Activated T-cell treated with anti-CD3 and anti-CD28 coated beads, Interleukin-2, amount 50 U/mL, for 4 hours (primary cell): ENCODE measurements around the gene NAA60. TPM values are rescaled to one million over a fixed set of nuclear protein-coding genes. Genes with fewer than 3 reads are reported as not detected.
"Not testable (repeated sequence)": the region's sequence is repeated elsewhere in the genome, so short reads cannot be mapped to it uniquely, and the experiment has no call there.

ENCODE experiments used
- ATAC-seq, 2 donors: fragments of 200-7000 bp; cut with Tn5 transposase; one replicate each; pipeline ENCODE4 v1.10.0; 2021
- DNase-seq: peaks from one replicate; pipeline ENCODE4 v3.0.0-alpha.2; 2020
- H3K27me3 Mint-ChIP-seq: one replicate; pipeline ENCODE4 v1.8.0; 2021; ENCODE audit warnings: low read depth, mixed read lengths
- H3K36me3 Mint-ChIP-seq: one replicate; pipeline ENCODE4 v1.8.0; 2022; ENCODE audit warnings: mixed read lengths; ENCODE audit not compliant: insufficient read depth
- H3K4me1 Mint-ChIP-seq: one replicate; pipeline ENCODE4 v1.8.0; 2021; ENCODE audit warnings: low read depth, mixed read lengths
- H3K4me3 Mint-ChIP-seq: one replicate; pipeline ENCODE4 v1.8.0; 2021; ENCODE audit warnings: mild to moderate bottlenecking, moderate library complexity, mixed read lengths
- H3K9me3 Mint-ChIP-seq: one replicate; pipeline ENCODE4 v1.8.0; 2021; ENCODE audit warnings: mixed read lengths
- total RNA-seq, 3 donors: library from RNA; stranded (reverse); gene quantifications; one replicate each; pipeline ENCODE4 v1.2.1, GENCODE V29; 2021

The NAA60 gene
- total RNA-seq, 3 donors from 2014 or later: 27.3 to 29.3 (median 27.8) TPM

DNA sequence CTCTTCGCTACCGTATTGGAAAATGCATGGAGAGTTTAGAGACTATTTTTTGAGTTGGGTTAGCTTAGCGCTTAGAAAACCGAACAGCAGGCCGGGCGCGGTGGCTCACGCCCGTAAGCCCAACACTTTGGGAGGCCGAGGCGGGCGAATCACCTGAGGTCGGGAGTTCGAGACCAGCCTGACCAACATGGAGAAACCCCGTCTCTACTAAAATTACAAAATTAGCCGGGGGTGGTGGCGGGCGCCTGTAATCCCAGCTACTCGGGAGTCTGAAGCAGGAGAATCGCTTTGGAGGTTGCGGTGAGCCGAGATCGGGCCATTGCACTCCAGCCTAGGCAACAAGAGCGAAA lies 57.9 kb downstream of the NAA60 start:
- not testable (repeated sequence) for ATAC-seq, H3K9me3 Mint-ChIP-seq, DNase-seq, H3K27me3 Mint-ChIP-seq
- Mint-ChIP-seq H3K4me1 (peaks cover 55% of the 10 kb centered on the region), H3K4me3 (peak overlapping the region; percentile 89), H3K36me3 (peaks cover 13% of the 10 kb centered on the region)

DNA sequence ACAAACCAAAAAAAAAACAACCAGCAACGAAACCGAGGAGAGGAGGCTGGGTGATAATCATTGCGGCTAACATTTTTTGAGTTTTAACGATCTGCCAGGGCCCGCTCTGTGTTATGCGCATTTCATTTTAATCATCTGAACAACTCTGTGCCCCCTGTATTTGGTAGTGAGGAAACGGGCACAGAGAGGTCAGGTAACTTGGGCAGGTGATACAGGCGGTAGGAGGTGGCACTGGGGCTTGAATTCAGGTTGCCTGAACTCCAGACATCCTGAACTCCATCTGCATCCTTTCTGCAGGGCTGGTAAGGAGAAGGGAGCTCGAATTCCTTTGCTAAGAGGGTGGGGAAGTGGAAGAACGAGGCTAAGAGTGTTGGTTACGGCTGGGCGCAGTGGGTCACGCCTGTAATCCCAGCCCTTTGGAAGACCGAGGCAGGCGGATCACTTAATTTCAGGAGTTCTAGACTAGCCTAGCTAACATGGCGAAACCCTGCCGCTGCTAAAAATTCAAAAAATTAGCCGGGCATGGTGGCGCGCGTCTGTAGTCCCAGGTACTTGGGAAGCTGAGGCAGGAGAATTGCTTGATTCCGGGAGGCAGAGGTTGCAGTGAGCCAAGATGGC lies 58.4 kb downstream of the NAA60 start:
- no peak for ATAC-seq
- DNase-seq: no peak
- peaks cover 13% of the 10 kb centered on the region for H3K36me3 Mint-ChIP-seq
- peak overlapping the region; percentile 89 for H3K4me3 Mint-ChIP-seq
- peaks cover 55% of the 10 kb centered on the region for H3K4me1 Mint-ChIP-seq
- H3K27me3 Mint-ChIP-seq: no peaks in the 10 kb centered on the region
- no peaks in the 10 kb centered on the region for H3K9me3 Mint-ChIP-seq

DNA sequence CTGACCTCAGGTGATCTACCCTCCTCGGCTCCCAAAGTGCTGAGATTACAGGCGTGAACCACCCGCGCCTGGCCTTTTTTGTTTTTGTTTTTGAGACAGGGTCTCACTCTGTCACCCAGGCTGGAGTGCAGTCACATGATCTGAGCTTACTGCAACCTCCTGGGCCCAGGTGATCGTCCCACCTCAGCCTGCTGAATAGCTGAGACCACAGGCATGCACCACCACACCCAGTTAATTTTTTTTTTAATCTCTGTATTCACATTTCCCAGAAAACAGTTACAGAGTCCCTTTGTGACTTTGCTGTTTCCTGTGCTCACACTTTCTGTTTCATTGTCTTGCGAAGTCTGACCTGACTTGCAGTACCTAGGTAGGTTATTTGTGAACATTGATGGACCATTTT lies 60.0 kb downstream of the NAA60 start:
- Mint-ChIP-seq H3K4me3 (peak overlapping the region; percentile 68), H3K4me1 (peaks cover 64% of the 10 kb centered on the region), H3K9me3 (no peaks in the 10 kb centered on the region), H3K27me3 (no peaks in the 10 kb centered on the region), H3K36me3 (peaks cover 19% of the 10 kb centered on the region)
- peak; percentile 51 for DNase-seq
- ATAC-seq: peak; percentile 29 to 32

DNA sequence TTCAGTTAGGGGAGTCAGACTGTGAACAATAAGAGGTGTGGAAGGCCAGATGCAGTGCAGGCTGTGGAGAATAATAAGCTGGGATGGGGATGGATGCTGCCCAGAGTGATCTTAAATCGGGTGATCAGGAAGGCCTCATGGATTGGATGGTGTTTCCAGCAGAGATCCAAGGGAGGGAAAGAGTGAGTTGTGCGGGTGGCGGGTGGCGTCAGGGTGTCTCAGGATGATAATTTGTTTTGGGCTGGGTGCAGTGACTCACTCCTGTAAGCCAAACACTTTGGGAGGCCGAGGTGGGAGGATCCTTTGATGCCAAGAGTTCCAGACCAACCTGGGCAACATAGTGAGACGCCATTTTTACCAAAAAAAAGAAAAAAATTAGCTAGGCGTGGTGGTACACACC lies 65.3 kb downstream of the NAA60 start:
- ATAC-seq (no peak), DNase-seq (no peak)
- Mint-ChIP-seq H3K4me1 (peaks cover 64% of the 10 kb centered on the region), H3K4me3 (peak overlapping the region; percentile 4), H3K27me3 (no peaks in the 10 kb centered on the region), H3K36me3 (peaks cover 32% of the 10 kb centered on the region), H3K9me3 (no peaks in the 10 kb centered on the region)

DNA sequence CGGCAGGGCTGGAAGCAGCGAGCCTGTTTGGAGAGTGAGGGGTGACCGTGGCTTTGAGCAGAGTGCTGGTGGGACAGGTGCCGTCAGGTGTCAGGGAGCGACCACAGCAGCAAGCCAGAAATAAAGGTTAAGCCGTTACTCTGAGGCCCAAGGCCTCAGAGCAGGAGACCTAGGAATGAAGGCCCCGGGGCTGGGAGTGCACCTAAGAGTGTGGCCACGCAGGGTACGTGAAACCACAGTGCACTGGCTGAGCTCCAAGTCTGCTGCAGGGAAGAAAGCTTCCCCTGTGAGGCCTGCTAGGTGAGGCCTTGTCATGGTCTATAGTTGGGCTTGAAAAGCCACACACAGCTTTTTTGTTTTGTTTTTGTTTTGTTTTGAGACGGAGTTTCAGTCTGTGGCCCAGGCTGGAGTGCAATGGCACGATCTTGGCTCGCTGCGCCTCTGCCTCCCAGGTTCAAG lies 66.0 kb downstream of the NAA60 start:
- Mint-ChIP-seq H3K4me3 (peak overlapping the region; percentile 29), H3K9me3 (no peaks in the 10 kb centered on the region), H3K27me3 (no peaks in the 10 kb centered on the region), H3K36me3 (peaks cover 36% of the 10 kb centered on the region), H3K4me1 (peaks cover 60% of the 10 kb centered on the region)
- DNase-seq (peak; percentile 59), ATAC-seq (peak; percentile 88 to 97)

DNA sequence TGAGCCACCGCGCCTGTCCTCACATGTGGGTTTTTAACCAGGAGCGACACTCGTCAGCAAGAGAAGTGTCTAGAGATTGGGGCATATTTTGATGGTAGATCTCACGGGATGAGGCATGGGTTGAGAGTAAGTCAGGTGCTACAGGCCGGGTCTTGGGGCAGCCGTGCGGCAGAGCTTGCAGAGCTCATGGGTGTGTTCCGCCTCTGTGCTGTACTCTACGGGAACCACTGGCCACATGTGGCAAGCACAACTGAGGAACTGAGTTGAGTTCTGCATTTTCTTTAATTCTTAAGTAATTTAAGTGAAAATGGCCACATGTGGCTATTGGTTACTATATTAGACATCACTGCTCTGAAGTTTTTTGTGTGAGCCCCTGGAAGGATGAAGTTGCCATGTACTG lies 66.9 kb downstream of the NAA60 start:
- ATAC-seq (no peak), DNase-seq (no peak)
- no peaks in the 10 kb centered on the region for H3K9me3 Mint-ChIP-seq
- no peak overlapping the region for H3K4me3 Mint-ChIP-seq
- H3K27me3 Mint-ChIP-seq: no peaks in the 10 kb centered on the region
- H3K36me3 Mint-ChIP-seq: peaks cover 35% of the 10 kb centered on the region
- peaks cover 55% of the 10 kb centered on the region for H3K4me1 Mint-ChIP-seq

DNA sequence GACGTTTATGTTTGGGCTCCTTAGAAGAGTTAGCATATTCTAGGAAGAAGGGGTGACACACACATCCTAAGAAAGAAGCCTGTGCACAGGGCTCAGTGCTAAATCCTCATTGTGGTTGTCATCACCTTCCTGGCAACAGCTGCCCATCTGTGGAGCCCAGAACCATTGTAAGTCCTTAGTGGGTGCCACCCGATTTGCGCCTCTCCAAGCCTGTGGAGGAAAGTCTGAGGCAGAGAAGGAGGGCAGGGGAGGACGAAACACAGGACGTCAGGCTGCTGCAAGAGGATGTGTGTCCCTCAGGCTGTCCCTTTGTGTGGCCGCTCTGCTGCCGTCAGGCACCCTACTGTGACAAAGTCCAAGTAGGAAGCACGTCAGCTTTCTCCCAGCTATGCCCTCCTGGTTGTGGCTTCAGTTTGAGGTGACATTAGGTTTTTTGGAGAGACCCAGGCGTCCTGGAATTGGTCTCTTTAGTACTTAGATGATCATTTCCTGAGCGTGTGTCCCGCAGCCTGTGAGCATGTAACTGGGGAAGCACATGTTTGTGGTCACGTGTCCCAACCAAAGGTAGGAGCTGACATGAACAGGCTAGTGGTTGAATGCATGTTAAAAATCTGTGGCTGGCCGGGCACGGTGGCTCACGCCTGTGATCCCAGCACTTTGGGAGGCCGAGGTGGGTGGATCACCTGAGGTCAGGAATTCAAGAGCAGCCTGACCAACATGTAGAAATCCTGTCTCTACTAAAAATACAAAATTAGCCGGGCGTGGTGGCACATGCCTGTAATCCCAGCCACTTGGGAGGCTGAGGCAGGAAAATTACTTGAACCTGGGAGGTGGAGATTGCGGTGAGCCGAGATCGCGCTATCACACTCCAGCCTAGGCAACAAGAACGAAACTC lies 68.1 kb downstream of the NAA60 start:
- peaks cover 32% of the 10 kb centered on the region for H3K36me3 Mint-ChIP-seq
- H3K27me3 Mint-ChIP-seq: no peaks in the 10 kb centered on the region
- H3K4me3 Mint-ChIP-seq: no peak overlapping the region
- DNase-seq (no peak), ATAC-seq (no peak)
- no peaks in the 10 kb centered on the region for H3K9me3 Mint-ChIP-seq
- peaks cover 46% of the 10 kb centered on the region for H3K4me1 Mint-ChIP-seq

DNA sequence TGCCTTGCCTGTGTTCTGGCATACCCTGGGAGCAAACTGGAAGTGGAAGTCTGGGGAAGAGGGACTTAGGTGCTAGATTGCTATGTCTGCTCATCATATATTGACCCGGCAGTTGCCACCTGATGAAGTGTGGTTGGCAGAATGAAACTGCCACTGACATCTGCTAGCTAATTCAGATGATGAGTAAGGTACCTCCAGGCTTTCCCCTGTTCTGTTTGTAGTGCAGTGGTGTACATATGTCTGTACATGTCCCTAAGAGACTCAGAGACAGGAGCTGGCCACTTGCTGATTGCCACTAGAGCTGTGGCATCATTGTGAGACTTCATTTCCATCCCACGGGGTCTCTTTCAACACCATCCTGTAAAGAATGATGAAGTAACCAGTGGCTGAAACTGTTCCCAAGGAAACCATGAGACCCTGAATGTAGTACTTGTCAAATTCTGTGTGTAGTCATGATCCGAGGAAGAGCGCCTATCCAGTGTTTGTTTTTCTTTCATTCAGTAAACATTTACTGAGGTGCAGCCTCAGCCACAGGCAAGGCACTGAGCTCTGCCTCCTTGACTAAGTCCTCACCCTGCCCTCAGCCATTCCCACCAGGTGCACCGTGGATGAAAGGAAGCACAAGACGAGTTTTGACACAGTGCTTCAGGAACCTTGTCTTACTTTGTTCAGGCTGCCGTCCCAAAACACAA lies 70.6 kb downstream of the NAA60 start:
- DNase-seq (no peak), ATAC-seq (peak in 1 of 2 donors; percentile 64)
- Mint-ChIP-seq H3K4me3 (no peak overlapping the region), H3K4me1 (peaks cover 32% of the 10 kb centered on the region), H3K36me3 (peaks cover 30% of the 10 kb centered on the region), H3K27me3 (no peaks in the 10 kb centered on the region), H3K9me3 (no peaks in the 10 kb centered on the region)

DNA sequence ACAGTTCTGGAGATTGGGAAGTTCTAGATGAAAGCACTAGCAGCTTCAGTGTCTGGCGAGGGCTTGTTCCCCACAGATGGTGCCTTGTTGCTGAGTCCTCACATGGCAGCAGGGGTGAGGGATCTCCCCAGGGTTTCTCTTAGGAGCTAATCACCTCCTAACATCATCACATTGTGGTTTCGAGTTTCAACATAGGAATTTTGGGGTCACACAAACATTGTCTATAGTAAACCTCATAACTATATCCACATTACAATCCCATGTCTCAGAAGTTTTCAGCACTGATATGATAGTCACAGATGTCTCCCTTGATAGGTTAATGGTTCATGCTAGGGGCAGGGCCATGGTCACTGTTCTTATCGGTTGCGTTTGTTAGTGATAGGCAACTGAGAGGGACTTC lies 71.1 kb downstream of the NAA60 start:
- Mint-ChIP-seq H3K36me3 (peaks cover 32% of the 10 kb centered on the region), H3K9me3 (no peaks in the 10 kb centered on the region)

DNA sequence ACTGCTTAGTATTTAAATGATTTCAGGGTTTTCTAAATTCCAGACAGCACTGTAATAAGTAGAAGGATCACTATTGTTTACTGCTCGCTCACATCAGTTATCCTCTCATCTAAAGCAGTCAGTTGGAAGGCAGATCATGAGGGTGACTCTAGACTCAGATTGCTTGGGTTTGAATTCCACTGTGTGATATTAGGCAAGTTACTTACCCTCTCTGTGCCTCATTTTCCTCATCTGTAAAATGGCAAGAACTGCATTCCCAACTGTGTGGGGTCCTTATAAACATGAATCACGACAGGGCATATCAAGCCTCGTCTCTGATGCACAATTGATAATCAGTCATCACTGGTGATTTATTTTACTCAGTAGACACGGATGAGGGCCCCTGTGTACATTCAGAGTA lies 72.4 kb downstream of the NAA60 start:
- no peak for ATAC-seq
- peaks cover 36% of the 10 kb centered on the region for H3K36me3 Mint-ChIP-seq
- no peaks in the 10 kb centered on the region for H3K9me3 Mint-ChIP-seq
- peaks cover 13% of the 10 kb centered on the region for H3K4me1 Mint-ChIP-seq
- H3K4me3 Mint-ChIP-seq: no peak overlapping the region
- H3K27me3 Mint-ChIP-seq: no peaks in the 10 kb centered on the region
- no peak for DNase-seq

More for the DNA sequence above, 71.1 kb downstream of the NAA60 start:
- Mint-ChIP-seq H3K4me3 (no peak overlapping the region), H3K27me3 (no peaks in the 10 kb centered on the region), H3K4me1 (peaks cover 26% of the 10 kb centered on the region)
- ATAC-seq (no peak), DNase-seq (no peak)

DNA sequence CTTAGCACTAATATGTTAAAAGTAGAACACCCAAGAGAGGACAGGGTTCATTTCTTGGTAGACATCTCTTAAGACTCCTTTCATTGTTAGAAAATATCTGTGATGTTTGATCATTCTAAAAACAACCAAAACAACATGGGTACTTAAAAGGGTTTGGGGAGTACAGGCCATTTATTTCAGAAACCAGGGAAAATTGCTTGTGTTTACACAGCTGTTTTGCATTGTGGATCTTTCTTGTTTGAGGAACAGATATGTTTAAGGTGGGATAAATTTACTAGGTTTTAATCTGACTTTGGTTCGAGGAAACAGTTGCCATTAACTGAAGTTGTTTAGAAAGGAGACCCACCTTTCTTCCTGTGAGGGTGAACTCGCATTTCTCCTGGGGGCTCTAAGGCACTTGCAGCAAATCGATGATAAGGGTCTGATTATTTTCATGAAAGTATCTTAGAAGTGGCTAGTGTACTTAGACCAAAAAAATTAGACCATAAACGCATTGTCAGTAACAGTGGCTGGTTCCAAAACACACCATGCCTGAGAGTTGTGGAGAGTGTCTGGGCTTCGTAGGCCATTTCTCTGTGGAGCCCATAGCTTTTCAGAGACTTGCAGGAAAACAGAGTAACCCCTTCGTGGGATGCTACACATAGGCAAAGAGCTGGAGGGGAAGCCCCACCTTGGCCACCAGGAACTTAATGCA lies 75.0 kb downstream of the NAA60 start:
- no peak for ATAC-seq

DNA sequence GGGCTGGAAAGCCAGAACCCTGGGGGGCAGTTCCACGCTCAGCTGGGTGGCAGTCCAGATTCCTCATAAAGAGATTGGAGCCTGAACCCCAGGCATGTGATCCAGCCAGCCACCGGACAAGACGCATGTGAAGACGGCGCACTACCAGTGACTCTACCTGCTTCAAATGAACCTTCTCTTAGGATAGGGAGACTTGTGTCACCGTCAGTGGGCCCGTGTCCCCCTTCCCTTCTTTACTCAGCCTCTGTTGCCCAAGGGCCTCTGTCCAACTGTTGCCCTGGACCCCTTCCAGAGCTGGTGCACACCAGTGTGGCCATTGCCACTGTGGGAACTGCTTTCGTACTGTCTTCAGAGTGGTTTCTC lies 75.5 kb downstream of the NAA60 start:
- H3K4me1 Mint-ChIP-seq: peaks cover 1% of the 10 kb centered on the region
- no peaks in the 10 kb centered on the region for H3K27me3 Mint-ChIP-seq
- no peaks in the 10 kb centered on the region for H3K9me3 Mint-ChIP-seq
- H3K4me3 Mint-ChIP-seq: no peak overlapping the region
- H3K36me3 Mint-ChIP-seq: peaks cover 37% of the 10 kb centered on the region
- DNase-seq (no peak), ATAC-seq (no peak)

More for the DNA sequence above, 75.0 kb downstream of the NAA60 start:
- H3K4me1 Mint-ChIP-seq: peaks cover 4% of the 10 kb centered on the region
- H3K4me3 Mint-ChIP-seq: no peak overlapping the region
- H3K9me3 Mint-ChIP-seq: no peaks in the 10 kb centered on the region
- peaks cover 42% of the 10 kb centered on the region for H3K36me3 Mint-ChIP-seq
- DNase-seq: no peak
- no peaks in the 10 kb centered on the region for H3K27me3 Mint-ChIP-seq

DNA sequence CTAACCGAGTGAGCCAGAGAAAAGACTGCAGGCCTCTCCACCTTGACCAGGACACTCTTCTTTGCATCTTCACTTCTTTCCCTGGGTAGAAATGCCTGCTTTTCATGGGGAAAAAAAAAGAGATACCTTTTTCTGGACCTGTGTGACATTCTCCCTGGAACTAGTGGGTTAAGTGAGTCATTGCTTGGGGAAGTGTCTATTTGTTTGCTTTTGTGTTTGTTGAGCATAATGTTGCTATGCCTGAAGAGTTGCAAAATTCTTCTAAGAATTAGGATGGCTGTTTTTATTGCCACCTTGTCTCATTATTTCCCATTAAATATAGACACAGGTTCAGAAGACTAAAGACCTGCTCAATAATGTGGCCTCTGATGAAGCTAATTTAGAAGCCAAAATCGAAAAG lies 76.1 kb downstream of the NAA60 start:
- Mint-ChIP-seq H3K9me3 (no peaks in the 10 kb centered on the region), H3K36me3 (peaks cover 36% of the 10 kb centered on the region), H3K4me3 (no peak overlapping the region), H3K27me3 (no peaks in the 10 kb centered on the region), H3K4me1 (no peaks in the 10 kb centered on the region)
- ATAC-seq (no peak), DNase-seq (no peak)

DNA sequence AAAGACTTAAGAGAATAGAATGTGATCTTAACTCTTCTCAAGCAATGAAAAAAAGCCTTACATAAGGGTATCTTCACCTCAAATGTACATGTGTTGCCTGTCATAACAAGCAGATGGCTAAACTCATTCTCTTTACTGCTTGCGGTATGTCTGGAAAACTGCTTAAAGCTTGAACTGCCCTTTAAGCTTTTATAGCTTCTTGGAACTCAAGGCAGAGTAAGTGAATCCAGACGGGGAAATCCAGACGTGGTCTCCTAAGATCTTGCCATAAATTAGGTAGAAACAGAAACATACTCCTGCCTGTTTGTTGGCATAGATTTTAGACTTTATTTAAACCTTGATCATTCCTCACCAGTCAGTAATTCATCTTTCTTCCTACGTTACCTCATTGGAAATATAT lies 76.9 kb downstream of the NAA60 start:
- Mint-ChIP-seq H3K4me3 (no peak overlapping the region), H3K27me3 (no peaks in the 10 kb centered on the region), H3K9me3 (no peaks in the 10 kb centered on the region), H3K36me3 (peaks cover 33% of the 10 kb centered on the region), H3K4me1 (peaks cover under 1% of the 10 kb centered on the region)
- no peak for ATAC-seq
- DNase-seq: no peak
